H9 (cell line): ENCODE results near the gene DTX2. TPM values are rescaled to one million over a fixed set of nuclear protein-coding genes. Genes with fewer than 3 reads are reported as not detected.
"Not testable (repeated sequence)": the region's sequence is repeated elsewhere in the genome, so short reads cannot be mapped to it uniquely, and the experiment has no call there.

Experiments used
- DNase-seq: peaks from one replicate; pipeline ENCODE4 v3.0.0-alpha.2; 2017
- H2AFZ ChIP-seq: one replicate; pipeline ENCODE4 v1.6.1; 2013; ENCODE audit warnings: mild to moderate bottlenecking, low read length, control low read depth, moderate library complexity
- H2AK5ac ChIP-seq: 2 replicates; pipeline ENCODE4 v1.6.1; 2013; ENCODE audit warnings: low read length, control low read depth, mixed read lengths; ENCODE audit not compliant: insufficient read length
- H2BK120ac ChIP-seq: one replicate; pipeline ENCODE4 v1.6.1; 2013; ENCODE audit warnings: low read depth, mild to moderate bottlenecking, low read length, control low read depth, inconsistent platforms; ENCODE audit not compliant: poor library complexity, severe bottlenecking
- H2BK12ac ChIP-seq: 2 replicates; pipeline ENCODE4 v1.6.1; 2013; ENCODE audit warnings: low read length, control low read depth, mixed read lengths, low read depth; ENCODE audit not compliant: insufficient read length
- H2BK15ac ChIP-seq: 2 replicates; pipeline ENCODE4 v1.6.1; 2013; ENCODE audit warnings: low read depth, low read length, control low read depth
- H2BK20ac ChIP-seq: one replicate; pipeline ENCODE4 v1.6.1; 2013; ENCODE audit warnings: low read depth, mild to moderate bottlenecking, low read length, control low read depth, inconsistent platforms; ENCODE audit not compliant: poor library complexity, severe bottlenecking
- H2BK5ac ChIP-seq: 2 replicates; pipeline ENCODE4 v1.6.1; 2013; ENCODE audit warnings: low read length, control low read depth, mixed read lengths; ENCODE audit not compliant: insufficient read length
- H3K14ac ChIP-seq: 2 replicates; pipeline ENCODE4 v1.6.1; 2013; ENCODE audit warnings: low read length, control low read depth; ENCODE audit not compliant: insufficient read depth
- H3K18ac ChIP-seq: 2 replicates; pipeline ENCODE4 v1.6.1; 2013; ENCODE audit warnings: low read depth, mild to moderate bottlenecking, mixed read lengths, low read length, control low read depth; ENCODE audit not compliant: insufficient read length
- H3K23ac ChIP-seq: 2 replicates; pipeline ENCODE4 v1.6.1; 2013; ENCODE audit warnings: low read length, control low read depth, mixed read lengths, low read depth; ENCODE audit not compliant: insufficient read length
- H3K23me2 ChIP-seq: 2 replicates; pipeline ENCODE4 v1.6.1; 2013; ENCODE audit warnings: low read depth, mild to moderate bottlenecking, mixed read lengths, low read length, control low read depth; ENCODE audit not compliant: insufficient read length, poor library complexity, severe bottlenecking
- H3K27ac ChIP-seq: 2 replicates; pipeline ENCODE4 v1.5.1; 2013; ENCODE audit warnings: low read length, control low read depth, mixed read lengths, low read depth; ENCODE audit not compliant: insufficient read length
- H3K27me3 ChIP-seq: 2 replicates; pipeline ENCODE4 v1.6.1; 2013; ENCODE audit warnings: low read length, control low read depth, inconsistent platforms; ENCODE audit not compliant: insufficient read depth
- H3K4ac ChIP-seq: 2 replicates; pipeline ENCODE4 v1.6.1; 2013; ENCODE audit warnings: low read depth, mild to moderate bottlenecking, control low read depth, inconsistent platforms, low read length, moderate library complexity
- H3K4me1 ChIP-seq: 2 replicates; pipeline ENCODE4 v1.6.1; 2013; ENCODE audit warnings: low read length, control low read depth, inconsistent platforms; ENCODE audit not compliant: insufficient read depth
- H3K4me2 ChIP-seq: 2 replicates; pipeline ENCODE4 v1.6.1; 2013; ENCODE audit warnings: low read length, control low read depth, mixed read lengths; ENCODE audit not compliant: insufficient read length, insufficient read depth
- H3K56ac ChIP-seq: 2 replicates; pipeline ENCODE4 v1.6.1; 2013; ENCODE audit warnings: low read depth, mild to moderate bottlenecking, mixed read lengths, low read length, control low read depth; ENCODE audit not compliant: insufficient read length
- H3K79me1 ChIP-seq: 2 replicates; pipeline ENCODE4 v1.6.1; 2013; ENCODE audit warnings: low read depth, mild to moderate bottlenecking, moderate library complexity, low read length, control low read depth, inconsistent platforms; ENCODE audit not compliant: insufficient read depth, poor library complexity, severe bottlenecking
- H3K79me2 ChIP-seq: 2 replicates; pipeline ENCODE4 v1.6.1; 2013; ENCODE audit warnings: low read length, control low read depth, inconsistent platforms; ENCODE audit not compliant: insufficient read depth
- H3K9ac ChIP-seq: 2 replicates; pipeline ENCODE4 v1.6.1; 2013; ENCODE audit warnings: low read length, control low read depth, mixed read lengths; ENCODE audit not compliant: insufficient read length; ENCODE audit errors: extremely low read depth
- H3K9me3 ChIP-seq: one replicate; pipeline ENCODE4 v1.6.1; 2013; ENCODE audit warnings: low read depth, low read length, inconsistent platforms; ENCODE audit not compliant: control insufficient read depth
- H3T11ph ChIP-seq: one replicate; pipeline ENCODE4 v1.6.1; 2013; ENCODE audit warnings: mild to moderate bottlenecking, low read length, control low read depth, inconsistent platforms
- H4K20me1 ChIP-seq: one replicate; pipeline ENCODE4 v1.6.1; 2013; ENCODE audit not compliant: control insufficient read depth, insufficient read length, insufficient read depth
- H4K5ac ChIP-seq: 2 replicates; pipeline ENCODE4 v1.6.1; 2013; ENCODE audit warnings: low read depth, mild to moderate bottlenecking, mixed read lengths, low read length, control low read depth; ENCODE audit not compliant: insufficient read length
- H4K8ac ChIP-seq: replicated peaks from 2 replicates; pipeline ENCODE4 v1.6.1; 2013; ENCODE audit warnings: low read length, control low read depth, mixed read lengths, low read depth; ENCODE audit not compliant: insufficient read length
- H4K91ac ChIP-seq: 2 replicates; pipeline ENCODE4 v1.6.1; 2013; ENCODE audit warnings: low read depth, mild to moderate bottlenecking, moderate library complexity, mixed read lengths, low read length, control low read depth; ENCODE audit not compliant: insufficient read length
- H3K27ac Mint-ChIP-seq, 3 experiments: 2 replicates in 2 of 3; 3 replicates in 1 of 3; pipeline ENCODE4 v1.8.0; 2020 to 2021; ENCODE audit warnings: mixed read lengths in 3 of 3, mild to moderate bottlenecking in 1 of 3, moderate library complexity in 1 of 3
- H3K27me3 Mint-ChIP-seq: 2 replicates; pipeline ENCODE4 v1.8.0; 2021; ENCODE audit warnings: low read depth, mild to moderate bottlenecking, moderate library complexity, mixed read lengths
- H3K36me3 Mint-ChIP-seq, 3 experiments: 2 replicates in 2 of 3; 3 replicates in 1 of 3; pipeline ENCODE4 v1.8.0; 2020 to 2021; ENCODE audit warnings: low read depth in 3 of 3, mixed read lengths in 3 of 3; ENCODE audit not compliant: insufficient read depth in 1 of 3
- H3K4me1 Mint-ChIP-seq, 2 experiments: 2 replicates each; pipeline ENCODE4 v1.8.0; 2020; ENCODE audit warnings: mixed read lengths in 2 of 2
- H3K4me3 Mint-ChIP-seq, 2 experiments: 2 replicates in 1 of 2; 3 replicates in 1 of 2; pipeline ENCODE4 v1.8.0; 2020 to 2021; ENCODE audit warnings: mild to moderate bottlenecking in 2 of 2, mixed read lengths in 2 of 2, moderate library complexity in 1 of 2
- H3K9me3 Mint-ChIP-seq, 2 experiments: 2 replicates in 1 of 2; 3 replicates in 1 of 2; pipeline ENCODE4 v1.8.0; 2020; ENCODE audit warnings: mild to moderate bottlenecking in 2 of 2, mixed read lengths in 2 of 2, moderate library complexity in 1 of 2
- WGBS: extraction: QIAGEN DNeasy Blood & Tissue Kit; methylation state at CpG from one replicate; pipeline ENCODE4 v1.1.7; 2013; ENCODE audit warnings: missing lambda C conversion rate, low lambda C conversion rate, mixed read lengths; ENCODE audit not compliant: insufficient read length; ENCODE audit errors: extremely low coverage; 5-methylcytosine and 5-hydroxymethylcytosine counted together
- total RNA-seq: library from RNA; stranded (reverse); gene quantifications from 2 replicates; pipeline ENCODE4 v1.2.1, GENCODE V29; 2021

Gene DTX2
- total RNA-seq, 1 experiment from 2014 or later, result 48.8 TPM

GRCh38 chr7:76458504-76458903, 3.0 kb upstream of the DTX2 start:
- H3K14ac ChIP-seq, H3K4me2 ChIP-seq, H3T11ph ChIP-seq, H3K27ac Mint-ChIP-seq, H3K4ac ChIP-seq, H2BK5ac ChIP-seq, H3K9ac ChIP-seq, H3K27me3 ChIP-seq, H4K91ac ChIP-seq, H4K20me1 ChIP-seq, H3K18ac ChIP-seq, H4K5ac ChIP-seq, H3K4me1 ChIP-seq, H2BK12ac ChIP-seq, H4K8ac ChIP-seq, H3K27me3 Mint-ChIP-seq, H3K4me1 Mint-ChIP-seq, DNase-seq, H3K56ac ChIP-seq, H2AFZ ChIP-seq, H3K4me3 Mint-ChIP-seq, H3K9me3 ChIP-seq, H3K9me3 Mint-ChIP-seq, H3K27ac ChIP-seq, H3K23ac ChIP-seq, H3K36me3 Mint-ChIP-seq, H2BK15ac ChIP-seq, H2AK5ac ChIP-seq, H3K79me1 ChIP-seq, H2BK20ac ChIP-seq, H3K79me2 ChIP-seq, H2BK120ac ChIP-seq, H3K23me2 ChIP-seq: not testable (repeated sequence)
- no CpG with 5 or more reads among the region's 4 CpGs for WGBS

DNA sequence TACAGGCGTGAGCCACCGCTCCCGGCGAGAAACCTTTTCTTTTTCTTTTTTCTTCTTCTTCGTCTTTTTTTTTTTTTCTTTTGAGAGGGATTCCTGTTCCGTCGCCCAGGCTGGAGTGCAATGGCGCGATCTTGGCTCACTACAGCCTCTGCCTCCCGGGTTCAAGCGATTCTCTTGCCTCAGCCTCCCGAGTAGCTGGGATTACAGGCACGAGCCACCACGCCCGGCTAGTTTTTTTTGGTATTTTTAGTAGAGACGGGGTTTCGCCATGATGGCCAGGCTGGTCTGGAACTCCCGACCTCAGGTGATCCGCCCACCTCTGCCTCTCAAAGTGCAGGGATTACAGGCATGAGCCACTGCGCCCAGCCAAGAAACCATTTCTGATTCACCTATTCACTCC, 742 bp upstream of the DTX2 start:
- H3K27me3 Mint-ChIP-seq, H3K14ac ChIP-seq, H2AFZ ChIP-seq, DNase-seq, H2BK20ac ChIP-seq, H3K4me1 ChIP-seq, H3K27me3 ChIP-seq, H3K27ac ChIP-seq, H3K36me3 Mint-ChIP-seq, H3K9me3 ChIP-seq, H3K79me1 ChIP-seq, H3K27ac Mint-ChIP-seq, H2AK5ac ChIP-seq, H4K5ac ChIP-seq, H3K4me1 Mint-ChIP-seq, H3T11ph ChIP-seq, H3K23me2 ChIP-seq, H2BK12ac ChIP-seq, H3K4me3 Mint-ChIP-seq, H3K4me2 ChIP-seq, H3K9ac ChIP-seq, H4K91ac ChIP-seq, H3K9me3 Mint-ChIP-seq, H3K23ac ChIP-seq, H2BK15ac ChIP-seq, H3K79me2 ChIP-seq, H3K18ac ChIP-seq, H4K8ac ChIP-seq, H3K4ac ChIP-seq, H4K20me1 ChIP-seq, H2BK120ac ChIP-seq, H3K56ac ChIP-seq, H2BK5ac ChIP-seq: not testable (repeated sequence)
- WGBS, result no CpG with 5 or more reads among the region's 20 CpGs
